ENCODE data around the gene AP3B1.
"Not testable (repeated sequence)": the region's sequence is repeated elsewhere in the genome, so short reads cannot be mapped to it uniquely, and the experiment has no call there.

Gene AP3B1

GRCh38 chr5:78063495-78063894 is 231.0 kb downstream of the AP3B1 start:
- no peak for DNase-seq

DNA sequence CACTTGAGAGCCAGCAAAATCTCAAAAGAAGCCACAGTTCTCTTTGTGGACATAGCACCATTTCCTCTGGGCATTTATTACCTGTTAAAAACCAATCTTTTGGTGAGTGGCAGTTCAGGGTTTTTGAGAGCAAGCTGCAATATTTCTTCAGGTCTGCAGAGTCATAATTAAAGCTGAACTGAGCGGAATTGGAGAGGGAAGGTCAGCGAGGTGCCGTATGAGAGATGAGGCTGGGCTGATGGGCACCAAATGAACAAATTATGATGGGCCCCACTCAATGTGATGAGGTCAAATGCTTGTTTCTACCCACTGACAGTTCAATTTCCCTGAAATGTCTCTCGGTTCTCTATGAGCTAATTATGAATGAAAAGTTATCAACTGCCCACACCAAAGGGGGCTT is 231.9 kb downstream of the AP3B1 start:
- DNase-seq, result no peak

GRCh38 chr5:78060421-78060820 is 234.1 kb downstream of the AP3B1 start:
- no peak for DNase-seq

GRCh38 chr5:78058625-78059024 is 235.9 kb downstream of the AP3B1 start:
- no peak for DNase-seq

DNA sequence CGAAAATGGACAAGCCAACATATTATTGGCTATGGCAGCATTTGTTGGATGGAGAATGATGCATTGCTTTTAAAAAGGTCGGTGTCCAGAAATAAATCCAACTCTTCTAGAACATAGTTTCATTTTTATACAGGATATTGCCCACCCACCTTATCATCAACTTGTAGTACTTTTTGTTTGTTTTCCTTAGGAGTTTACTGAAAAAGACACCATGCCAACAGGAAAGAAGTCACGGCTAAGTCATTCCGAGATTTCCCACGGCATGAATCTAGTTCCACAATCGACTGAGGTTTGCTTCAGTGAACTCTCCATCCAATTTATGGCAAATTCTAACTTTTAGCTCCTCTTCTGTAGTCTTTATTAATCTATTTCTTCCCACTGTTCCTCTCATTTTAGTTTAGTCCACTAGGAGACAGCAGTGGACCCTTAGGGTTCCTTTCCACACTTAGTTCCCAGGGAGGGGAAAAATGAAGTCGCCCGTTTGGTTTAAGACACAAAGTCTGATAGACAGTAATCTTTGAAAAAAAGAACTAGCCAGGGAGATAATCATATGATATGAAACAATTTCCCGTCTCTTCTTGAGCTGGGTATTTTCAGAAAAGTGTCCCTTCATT is 237.5 kb downstream of the AP3B1 start:
- no peak for DNase-seq

DNA sequence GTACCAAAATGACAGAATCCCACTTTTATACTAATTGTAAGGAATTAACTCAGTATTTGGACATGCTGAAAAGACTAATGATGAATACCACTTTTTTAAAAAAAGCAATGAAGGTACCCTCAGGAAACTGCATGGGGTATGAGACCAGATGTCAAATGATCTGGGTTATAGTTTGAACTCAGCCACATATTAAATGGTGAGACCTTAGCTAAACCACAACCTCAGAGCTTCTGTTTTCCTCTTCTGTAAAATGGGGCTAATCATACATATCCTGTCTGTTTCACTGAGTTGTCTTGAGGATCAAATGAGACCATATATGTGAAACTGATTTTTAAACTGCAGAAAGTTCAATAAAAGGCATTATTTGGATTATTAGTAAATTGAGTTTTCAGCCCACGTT is 238.4 kb downstream of the AP3B1 start:
- no peak for DNase-seq

DNA sequence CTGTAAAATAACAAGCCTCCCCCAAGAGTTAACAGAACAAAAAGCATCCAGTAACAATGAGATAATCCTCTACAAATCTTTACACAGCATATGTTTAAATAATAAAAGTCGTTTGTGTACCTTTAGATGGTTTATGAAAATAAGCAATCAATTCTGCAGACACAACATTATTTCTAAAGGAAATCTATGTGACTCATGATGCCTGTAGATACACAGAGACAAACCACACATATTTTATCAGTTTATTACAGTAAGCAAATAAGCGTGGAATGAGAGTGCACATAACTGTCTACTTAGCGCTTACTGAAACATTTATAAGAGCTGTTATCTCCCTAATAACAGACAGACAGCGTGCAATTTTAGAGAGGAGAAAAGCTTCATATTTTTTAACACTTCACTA is 243.6 kb downstream of the AP3B1 start:
- no peak for DNase-seq

- DNase-seq, result not testable (repeated sequence)
These were observed 247.7 kb downstream of the AP3B1 start for GRCh38 chr5:78046823-78047222.

- DNase-seq, result no peak
These were observed 248.5 kb downstream of the AP3B1 start for GRCh38 chr5:78046006-78046405.

- DNase-seq, result no peak
These were observed 252.7 kb downstream of the AP3B1 start for GRCh38 chr5:78041805-78042204.

DNA sequence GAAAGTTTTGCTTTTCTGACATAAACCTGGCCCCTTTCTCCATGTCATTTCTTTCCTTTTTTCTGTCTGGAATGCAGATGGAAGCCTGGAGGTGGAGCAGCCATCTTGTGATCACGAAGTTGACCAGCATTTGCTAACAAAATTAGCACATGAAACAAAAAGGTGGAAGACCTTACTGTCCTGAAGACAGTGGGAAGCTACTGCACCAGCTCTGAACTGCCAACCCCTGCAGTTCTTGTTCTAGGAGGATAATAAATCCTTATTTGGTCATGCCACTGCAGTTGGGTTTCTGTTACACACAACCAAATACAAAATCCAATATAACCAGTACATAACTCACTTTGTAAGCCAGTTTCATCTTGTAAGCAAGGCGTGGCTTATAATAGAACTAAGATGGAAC is 269.0 kb downstream of the AP3B1 start:
- DNase-seq, result no peak

DNA sequence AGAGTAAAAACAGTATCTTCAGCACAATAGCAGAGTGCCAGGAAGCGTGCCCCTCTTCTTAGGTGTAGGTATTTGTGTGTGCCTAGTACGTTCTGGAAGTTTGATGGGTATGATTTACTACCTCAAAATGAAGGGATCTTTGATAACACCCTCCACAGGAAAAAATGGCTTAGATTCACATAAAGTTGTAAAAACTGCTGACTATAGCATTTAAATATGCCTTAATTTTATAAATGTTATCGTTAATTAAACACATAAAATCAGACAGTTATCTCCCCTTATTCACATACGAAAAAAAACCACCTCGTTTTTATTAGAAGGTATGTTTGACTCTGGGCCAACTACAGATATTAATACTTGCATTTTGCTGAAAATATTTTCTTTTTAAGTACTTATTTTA is 274.8 kb downstream of the AP3B1 start:
- DNase-seq, result no peak

DNA sequence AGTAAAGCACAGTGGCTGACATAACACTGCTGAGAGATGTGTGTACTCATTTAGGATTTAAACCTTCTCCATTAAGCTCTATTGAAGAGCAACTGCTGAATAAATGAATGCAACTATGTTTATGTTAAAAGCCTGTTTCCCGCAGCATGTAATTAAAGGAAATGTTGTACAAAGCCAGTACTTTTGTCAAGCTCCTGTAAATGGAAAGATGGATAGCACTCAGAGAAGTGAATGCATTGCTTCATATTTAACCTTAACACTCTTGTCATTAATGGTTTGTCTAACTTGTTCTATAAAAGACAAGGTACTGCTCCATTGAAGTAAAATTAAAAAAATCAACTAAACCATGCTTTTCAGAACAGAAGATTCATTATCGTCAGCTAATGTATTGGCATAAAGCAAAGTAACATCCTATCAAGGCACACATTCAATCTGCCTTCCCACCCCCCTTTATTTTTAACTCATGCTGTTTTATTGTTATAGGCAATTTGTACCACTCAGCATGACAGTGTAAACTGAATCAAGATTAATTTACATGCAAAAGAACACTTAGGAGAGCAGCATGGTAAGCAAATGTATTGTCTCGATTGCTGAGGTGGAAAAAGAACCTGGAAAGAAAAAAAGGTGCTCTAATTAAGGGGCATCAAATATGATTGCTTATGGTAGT is 277.5 kb downstream of the AP3B1 start:
- DNase-seq, result no peak

DNA sequence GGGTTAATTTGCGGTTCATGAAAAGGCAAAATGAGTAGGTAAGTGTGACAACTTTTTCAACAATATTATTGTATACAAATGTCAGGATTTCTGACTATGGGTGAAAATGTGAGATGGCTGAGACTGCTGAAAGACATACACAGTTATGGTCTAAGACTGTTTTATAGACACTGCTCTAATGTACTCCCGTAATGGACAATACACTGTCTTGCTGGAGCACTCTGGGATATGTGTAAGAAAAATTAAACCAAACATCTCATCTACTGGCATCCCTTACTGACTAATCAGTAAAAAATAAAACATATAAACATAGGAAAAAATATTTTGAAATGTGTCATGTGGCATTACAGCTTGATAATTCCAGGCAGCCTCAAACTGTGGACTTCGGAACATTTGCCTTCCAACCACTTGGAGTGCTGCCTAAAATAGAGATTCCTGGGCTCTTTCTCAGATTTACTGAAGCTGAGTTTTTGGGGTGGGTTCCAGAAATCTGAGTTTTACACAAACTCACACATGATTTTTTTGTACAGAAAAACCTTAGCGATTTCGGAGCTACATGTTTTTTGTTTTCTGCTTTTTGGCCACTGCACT is 284.5 kb downstream of the AP3B1 start:
- no peak for DNase-seq

DNA sequence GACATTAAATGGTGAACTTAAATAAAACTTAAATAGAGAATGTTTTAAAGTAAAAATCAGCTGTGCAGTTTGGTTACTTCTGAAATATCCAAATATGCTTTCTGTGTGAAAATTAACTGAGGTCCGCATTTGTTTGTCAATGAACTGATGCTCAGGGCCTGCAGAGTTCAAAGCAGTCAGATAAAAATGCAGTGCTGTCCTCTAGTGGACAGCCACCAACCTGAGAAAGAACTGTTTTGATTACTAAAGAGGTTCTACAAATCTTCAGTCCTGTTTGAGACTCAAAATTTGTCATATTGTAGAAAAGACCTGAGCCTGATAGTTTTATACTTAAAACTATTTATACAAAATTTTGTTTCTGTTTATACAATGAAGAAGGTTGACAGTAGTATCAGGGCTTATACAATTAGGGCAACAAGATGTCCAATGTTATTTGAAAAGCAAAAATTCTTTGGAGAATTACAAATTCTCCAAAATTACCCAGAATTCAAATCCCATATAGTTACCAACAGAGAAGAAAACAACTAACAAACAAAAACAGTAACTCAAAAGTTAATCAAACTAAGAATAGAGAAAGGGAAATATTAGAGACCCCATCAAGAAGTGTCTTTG is 286.0 kb downstream of the AP3B1 start:
- no peak for DNase-seq

DNA sequence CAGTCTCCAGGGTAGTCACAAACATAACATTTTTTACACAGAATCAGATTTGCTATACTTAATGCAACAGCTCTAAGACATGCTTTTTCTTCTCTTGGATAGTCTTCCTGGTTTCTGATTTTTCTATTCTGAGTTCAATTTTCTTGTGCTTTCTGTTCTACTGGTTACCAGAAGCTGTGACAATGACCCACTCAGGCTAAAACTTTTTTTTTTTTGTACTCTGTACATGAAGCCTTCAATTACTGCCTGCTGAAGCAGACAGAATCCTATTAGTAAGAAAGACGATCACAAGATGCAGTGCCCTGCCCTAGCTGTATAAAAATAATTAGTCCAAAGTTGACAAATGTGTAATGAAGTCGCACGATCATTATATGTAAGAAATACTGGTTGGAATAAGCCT is 287.3 kb downstream of the AP3B1 start:
- DNase-seq, result no peak

GRCh38 chr5:78006449-78006848 is 288.0 kb downstream of the AP3B1 start:
- DNase-seq, result no peak

GRCh38 chr5:78005021-78005785 is 289.3 kb downstream of the AP3B1 start:
- no peak for DNase-seq

- no peak for DNase-seq
These were observed 289.9 kb downstream of the AP3B1 start for GRCh38 chr5:78004559-78004958.

DNA sequence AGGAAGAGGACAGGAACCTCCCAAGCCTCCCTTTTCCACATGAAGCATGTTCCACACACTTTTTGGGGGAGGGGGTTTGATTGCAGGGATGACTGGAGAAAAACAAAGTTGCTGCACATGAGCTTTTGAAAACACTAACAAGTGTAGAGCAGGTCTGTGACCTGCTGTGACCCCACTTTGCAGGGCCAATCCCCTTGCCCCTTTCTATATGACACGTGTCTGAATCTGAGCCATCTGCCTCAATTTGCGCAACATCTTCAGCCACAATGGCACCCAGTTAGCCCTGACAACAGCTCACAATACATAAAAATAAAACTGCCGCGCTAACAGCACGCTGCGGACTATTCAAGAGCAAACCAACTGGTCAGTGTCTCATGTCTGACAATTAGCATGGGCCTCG is 290.6 kb downstream of the AP3B1 start:
- no peak for DNase-seq

DNA sequence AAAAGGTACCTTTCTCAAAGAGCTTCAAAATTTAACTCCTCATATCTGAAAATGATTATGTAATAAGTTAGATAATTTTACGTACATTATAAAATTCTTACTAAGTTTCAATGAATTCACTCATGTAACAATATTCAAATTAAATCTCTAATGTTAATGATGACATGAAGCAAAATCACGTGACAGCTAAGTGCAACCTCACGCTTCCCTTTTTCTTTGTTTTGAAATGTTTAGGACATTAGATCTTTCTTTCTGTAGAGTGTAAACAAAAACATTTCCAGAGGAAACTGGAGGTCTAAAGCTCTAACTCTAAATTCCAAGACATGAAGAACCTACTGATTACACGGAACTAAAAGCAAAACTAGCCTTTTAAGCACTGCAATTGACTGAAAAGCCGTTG is 291.0 kb downstream of the AP3B1 start:
- DNase-seq, result no peak

- DNase-seq, result no peak
These were observed 291.8 kb downstream of the AP3B1 start for GRCh38 chr5:78002690-78003089.

- DNase-seq, result no peak
These were observed 293.3 kb downstream of the AP3B1 start for GRCh38 chr5:78001197-78001596.
